Type B pancreatic cell (in vitro differentiated cells): ENCODE results near the gene HEPACAM. TPM values are rescaled to one million over a fixed set of nuclear protein-coding genes. Genes with fewer than 3 reads are reported as not detected.

Experiments
- DNase-seq: peaks from one replicate; pipeline ENCODE4 v3.0.0; 2021; ENCODE audit warnings: mixed read lengths; ENCODE audit not compliant: unreplicated experiment; ENCODE audit errors: extremely low spot score
- H3K27ac Mint-ChIP-seq: 2 replicates; pipeline ENCODE4 v1.8.0; 2021; ENCODE audit warnings: mild to moderate bottlenecking, mixed read lengths
- H3K27me3 Mint-ChIP-seq: 2 replicates; pipeline ENCODE4 v1.8.0; 2021; ENCODE audit warnings: mixed read lengths
- H3K36me3 Mint-ChIP-seq: 2 replicates; pipeline ENCODE4 v1.8.0; 2021; ENCODE audit warnings: mixed read lengths
- H3K4me1 Mint-ChIP-seq: one replicate; pipeline ENCODE4 v1.8.0; 2021; ENCODE audit warnings: mixed read lengths; ENCODE audit not compliant: unreplicated experiment
- H3K4me3 Mint-ChIP-seq: 2 replicates; pipeline ENCODE4 v1.8.0; 2021; ENCODE audit warnings: mild to moderate bottlenecking, mixed read lengths
- H3K9me3 Mint-ChIP-seq: 2 replicates; pipeline ENCODE4 v1.8.0; 2021; ENCODE audit warnings: mixed read lengths
- total RNA-seq: library from RNA; stranded (reverse); gene quantifications from 2 replicates; pipeline ENCODE4 v1.2.1, GENCODE V29; 2021; ENCODE audit warnings: low replicate concordance
- TF ChIP-seq, protein P1 (sequence below): fragments of 200-600 bp; sonication (generic); conservative IDR thresholded peaks from 2 replicates; pipeline ENCODE4 v1.5.0; 2021; ENCODE audit warnings: antibody characterized with exemption, mild to moderate bottlenecking

The HEPACAM gene
- total RNA-seq, 1 donor from 2014 or later: 0.43 TPM

DNA sequence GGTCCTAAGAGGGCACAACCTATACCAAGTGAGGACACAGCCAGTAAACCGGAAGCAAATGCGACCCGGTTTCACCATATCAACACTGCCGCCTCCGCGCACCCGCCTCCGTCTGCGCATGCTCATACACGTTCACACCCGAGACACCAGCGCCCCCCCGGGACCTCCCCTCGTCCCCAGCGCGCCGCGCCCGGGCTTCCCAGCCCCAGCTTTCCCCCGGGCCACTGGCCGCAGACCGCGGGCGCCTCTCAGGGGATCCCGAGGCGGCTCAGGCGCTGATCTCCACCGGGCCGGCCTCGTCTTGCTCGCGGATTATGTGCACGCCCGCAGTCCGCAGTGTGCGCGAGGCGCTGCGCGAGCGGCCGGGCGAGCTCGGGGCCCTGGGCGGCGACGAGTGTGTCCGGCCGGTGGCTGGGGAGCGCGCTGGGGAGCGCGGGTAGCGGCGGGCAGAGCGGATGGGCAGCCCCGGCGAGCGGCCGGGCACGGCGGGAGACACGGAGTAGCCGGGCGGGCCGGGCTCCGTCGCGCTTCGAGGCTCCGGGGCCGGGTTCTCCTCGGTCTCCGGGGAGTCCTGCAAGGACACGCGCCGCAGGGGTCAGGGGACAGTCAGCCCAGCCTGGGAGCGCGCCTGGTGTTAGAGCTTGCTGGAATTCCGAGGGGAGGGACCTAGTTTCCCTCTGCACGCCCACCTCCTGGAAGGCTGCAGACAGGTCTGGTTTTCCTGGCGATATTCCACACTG, 14.8 kb downstream of the HEPACAM start:
- Mint-ChIP-seq H3K9me3 (no peaks in the 10 kb centered on the region), H3K4me1 (no peaks in the 10 kb centered on the region), H3K27ac (peak overlapping the region; percentile 59), H3K4me3 (peak overlapping the region; percentile 84), H3K27me3 (peaks cover 69% of the 10 kb centered on the region), H3K36me3 (no peaks in the 10 kb centered on the region)
- TF ChIP-seq, protein P1, sequence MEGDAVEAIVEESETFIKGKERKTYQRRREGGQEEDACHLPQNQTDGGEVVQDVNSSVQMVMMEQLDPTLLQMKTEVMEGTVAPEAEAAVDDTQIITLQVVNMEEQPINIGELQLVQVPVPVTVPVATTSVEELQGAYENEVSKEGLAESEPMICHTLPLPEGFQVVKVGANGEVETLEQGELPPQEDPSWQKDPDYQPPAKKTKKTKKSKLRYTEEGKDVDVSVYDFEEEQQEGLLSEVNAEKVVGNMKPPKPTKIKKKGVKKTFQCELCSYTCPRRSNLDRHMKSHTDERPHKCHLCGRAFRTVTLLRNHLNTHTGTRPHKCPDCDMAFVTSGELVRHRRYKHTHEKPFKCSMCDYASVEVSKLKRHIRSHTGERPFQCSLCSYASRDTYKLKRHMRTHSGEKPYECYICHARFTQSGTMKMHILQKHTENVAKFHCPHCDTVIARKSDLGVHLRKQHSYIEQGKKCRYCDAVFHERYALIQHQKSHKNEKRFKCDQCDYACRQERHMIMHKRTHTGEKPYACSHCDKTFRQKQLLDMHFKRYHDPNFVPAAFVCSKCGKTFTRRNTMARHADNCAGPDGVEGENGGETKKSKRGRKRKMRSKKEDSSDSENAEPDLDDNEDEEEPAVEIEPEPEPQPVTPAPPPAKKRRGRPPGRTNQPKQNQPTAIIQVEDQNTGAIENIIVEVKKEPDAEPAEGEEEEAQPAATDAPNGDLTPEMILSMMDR: no peak
- DNase-seq: peak; percentile 84

DNA sequence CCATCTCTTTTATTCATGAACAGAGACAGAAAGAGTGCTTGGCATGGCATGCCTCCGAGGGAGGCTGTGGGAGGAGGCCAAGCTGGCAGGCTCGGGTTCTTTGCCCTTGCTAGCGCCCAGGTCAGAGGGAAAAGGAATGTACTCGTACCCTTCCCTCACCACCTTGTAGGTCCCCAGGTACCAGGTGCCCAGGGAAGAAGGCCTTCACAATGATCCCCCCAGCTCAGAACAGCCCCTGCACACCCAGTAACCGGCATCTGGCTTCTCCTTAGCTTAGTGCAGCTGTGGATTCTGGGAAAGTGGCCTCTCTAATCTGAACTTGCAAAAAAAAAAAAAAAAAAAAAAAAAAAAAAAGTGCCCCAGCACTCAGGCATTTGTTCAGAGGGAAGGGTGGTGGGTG, 15.5 kb downstream of the HEPACAM start:
- TF ChIP-seq, protein P1: no peak
- H3K4me3 Mint-ChIP-seq: peak overlapping the region; percentile 84
- H3K27ac Mint-ChIP-seq: no peak overlapping the region
- H3K4me1 Mint-ChIP-seq: no peaks in the 10 kb centered on the region
- peaks cover 74% of the 10 kb centered on the region for H3K27me3 Mint-ChIP-seq
- H3K36me3 Mint-ChIP-seq: no peaks in the 10 kb centered on the region
- H3K9me3 Mint-ChIP-seq: no peaks in the 10 kb centered on the region
- no peak for DNase-seq

DNA sequence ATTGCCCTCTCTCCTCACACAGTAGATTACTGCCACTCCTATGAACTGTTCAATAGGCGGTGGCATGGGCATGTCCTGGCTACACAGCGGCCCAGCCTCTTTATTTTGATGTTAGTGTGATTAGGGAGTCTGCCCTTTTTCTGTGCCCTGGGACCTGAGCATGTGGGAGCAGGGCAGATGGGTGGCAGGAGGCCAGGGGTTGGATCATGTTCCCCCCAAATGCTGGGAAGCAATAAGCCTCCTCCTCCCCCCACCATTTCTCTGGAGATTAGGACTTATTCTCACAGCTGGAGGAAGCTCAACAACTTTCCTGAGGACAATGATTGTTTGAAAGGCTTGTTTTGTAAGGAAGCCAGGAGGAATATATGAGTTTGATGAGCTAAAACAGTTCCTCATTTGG, 15.9 kb downstream of the HEPACAM start:
- Mint-ChIP-seq H3K36me3 (no peaks in the 10 kb centered on the region), H3K4me1 (no peaks in the 10 kb centered on the region), H3K27ac (no peak overlapping the region), H3K4me3 (peak overlapping the region; percentile 39), H3K27me3 (peaks cover 76% of the 10 kb centered on the region), H3K9me3 (no peaks in the 10 kb centered on the region)
- DNase-seq: no peak
- TF ChIP-seq, protein P1: no peak

DNA sequence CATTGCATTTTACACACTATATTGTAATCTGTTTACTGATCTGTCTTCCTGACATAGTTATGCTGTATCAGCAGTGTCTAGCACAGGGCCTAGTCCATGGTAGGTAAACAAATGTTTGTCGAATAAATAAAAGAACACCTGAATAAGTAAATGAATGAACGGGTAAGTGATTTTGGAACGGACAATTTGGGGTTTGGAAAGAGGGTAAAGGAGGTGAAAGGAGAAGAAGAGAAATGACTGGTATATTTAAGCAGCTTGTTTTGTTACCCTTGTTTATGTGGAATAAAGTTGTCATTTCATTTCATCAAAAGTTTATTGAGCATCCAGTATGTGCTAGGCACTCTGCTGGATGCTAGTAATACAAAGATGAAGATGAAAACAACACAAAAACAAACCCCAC, 16.9 kb downstream of the HEPACAM start, which contains the start of gene HEPN1:
Gene HEPN1 (plus strand): TSS at position 301 of the 400 bp plus-strand sequence.
- Mint-ChIP-seq H3K4me1 (no peaks in the 10 kb centered on the region), H3K27me3 (peaks cover 69% of the 10 kb centered on the region), H3K4me3 (peak within 1 kb of the TSS; percentile 57), H3K9me3 (no peaks in the 10 kb centered on the region), H3K27ac (no peak within 1 kb of the TSS), H3K36me3 (no peaks in the 10 kb centered on the region)
- TF ChIP-seq, protein P1: no peak
- no peak for DNase-seq

DNA sequence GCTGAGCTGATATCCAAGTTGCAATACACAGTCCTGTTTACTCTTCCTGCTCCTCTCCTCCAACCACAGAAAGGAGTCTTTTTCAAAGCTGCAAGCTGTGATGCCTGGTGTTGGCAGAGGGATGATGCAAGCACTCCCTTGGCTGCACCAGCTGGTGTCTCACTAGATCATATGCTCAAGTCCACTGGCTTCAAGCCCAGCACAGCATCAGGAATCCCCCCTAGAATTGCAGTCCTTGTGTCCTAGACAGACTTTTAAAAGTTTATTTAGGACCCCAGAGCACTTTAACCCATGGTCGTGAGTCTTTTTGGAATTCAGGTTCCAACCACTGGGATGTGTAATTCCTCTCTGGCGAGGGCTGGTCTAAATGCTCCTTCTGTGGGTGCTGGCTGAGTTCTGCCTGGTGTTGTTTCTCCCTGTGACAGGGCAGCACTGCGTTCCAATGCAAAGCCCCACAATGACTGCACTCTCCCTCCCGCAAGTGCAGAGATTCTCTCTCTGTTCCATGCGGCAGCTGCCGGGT, 18.7 kb downstream of the HEPACAM start:
- TF ChIP-seq, protein P1: no peak
- Mint-ChIP-seq H3K27me3 (peaks cover 56% of the 10 kb centered on the region), H3K36me3 (no peaks in the 10 kb centered on the region), H3K4me3 (no peak overlapping the region), H3K9me3 (no peaks in the 10 kb centered on the region), H3K4me1 (no peaks in the 10 kb centered on the region), H3K27ac (no peak overlapping the region)
- DNase-seq: no peak
